Melanocyte of skin (primary cell): ENCODE measurements around the gene UQCC2. TPM values are rescaled to one million over a fixed set of nuclear protein-coding genes. Genes with fewer than 3 reads are reported as not detected.

Source experiments
- small RNA-seq, 2 donors: library from RNA; depleted of rRNA; stranded (forward); fragments of <200 nt; gene quantifications; one replicate each; pipeline ENCODE3, GENCODE V24; 2012
- total RNA-seq, 2 donors: library from RNA; depleted of rRNA; stranded (reverse); fragments of >200 nt; gene quantifications; 2 replicates each; pipeline ENCODE4 v1.2.3, GENCODE V29; 2012

UQCC2 gene
- 10 to 100 TPM; 21.3 to 23.3 TPM for total RNA-seq

DNA sequence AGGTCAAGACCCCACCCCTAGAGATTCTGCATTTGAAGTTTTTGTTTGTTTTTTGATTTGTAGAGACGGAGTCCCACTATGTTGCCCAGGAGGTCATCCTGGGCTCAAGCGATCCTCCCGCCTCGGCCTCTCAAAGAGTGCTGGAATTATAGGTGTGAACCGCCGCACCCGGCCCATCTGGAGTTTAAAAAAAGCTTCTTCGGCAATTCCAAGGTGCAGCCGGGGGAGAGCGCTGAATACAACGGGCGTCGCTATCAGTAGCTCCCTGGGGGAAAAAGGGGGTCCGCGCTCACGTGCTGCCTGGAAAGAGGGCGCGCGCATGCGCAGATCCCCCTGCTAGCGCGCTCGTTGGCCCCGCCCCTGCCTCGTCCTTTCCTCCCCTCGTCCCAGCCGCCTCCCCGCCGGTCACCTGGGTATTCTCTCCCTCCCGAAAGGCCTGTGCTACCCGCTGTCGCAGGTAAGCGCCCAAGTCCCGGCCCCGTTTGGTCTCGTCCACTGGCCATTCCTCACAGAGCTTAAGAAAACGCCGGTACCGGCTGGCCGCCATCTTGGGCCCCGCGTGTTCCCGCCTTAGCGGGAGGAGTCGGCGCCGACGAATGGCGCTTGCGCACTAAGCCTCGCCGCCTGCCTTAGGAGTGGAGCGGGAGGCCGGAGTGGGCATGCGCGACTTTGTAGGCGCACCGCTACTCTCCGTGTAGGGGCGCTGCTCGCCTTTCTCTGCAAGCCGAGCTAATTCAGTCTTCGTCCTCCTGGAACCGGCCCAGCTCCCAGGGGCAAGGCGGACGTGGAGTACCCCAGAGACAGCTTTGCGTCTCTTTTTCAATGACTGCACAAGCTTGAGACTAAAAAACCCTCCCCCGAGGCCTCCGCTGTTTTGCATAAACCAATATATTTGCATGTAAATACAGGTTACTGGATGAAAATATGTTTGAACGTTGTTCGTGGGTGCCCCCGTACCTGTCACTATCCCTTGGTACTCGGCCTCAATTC is at the start of gene UQCC2:
UQCC2 (minus strand) TSS at position 561 of the 990 bp plus-strand sequence; CDS start at position 547, 14 bp downstream.

DNA sequence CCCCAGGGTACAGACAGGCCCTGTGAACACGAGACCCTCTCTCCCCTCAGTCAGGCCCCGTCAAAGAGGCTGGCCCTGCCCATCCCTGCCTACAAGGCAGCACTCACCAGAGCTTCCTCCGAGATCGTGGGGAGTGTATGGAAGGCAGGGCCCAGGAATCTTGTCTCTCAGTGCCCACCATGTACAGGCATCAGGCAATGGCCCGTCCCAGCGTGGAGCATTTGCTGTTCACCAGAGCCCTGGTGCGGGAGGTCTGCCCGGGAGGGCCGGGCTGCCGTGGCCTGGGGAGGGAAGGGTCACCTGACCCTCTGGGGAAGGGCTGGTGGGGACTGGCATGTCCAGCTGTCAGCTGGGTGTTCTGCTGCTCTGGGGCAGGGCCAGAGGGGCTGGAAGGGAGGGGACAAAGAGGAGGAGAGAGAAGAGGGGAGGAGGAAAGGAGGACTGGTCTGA is 35.2 kb upstream of the UQCC2 start, which contains the start of gene IP6K3:
IP6K3 (minus strand) TSS at position 255 of the 450 bp plus-strand sequence. CDS start 11,429 bp downstream, outside the sequence.

Small RNAs within 50 kb of the gene (small RNA-seq; reads per million reads assigned to genes)
- gene MIR3934: 0 reads per million in 2 donors

Other genes starting within 250 kb of the UQCC2 start
- 10 to 100 TPM; 21.0 to 36.0 TPM for gene BAK1, start 131.4 kb downstream of the UQCC2 start, total RNA-seq
- gene ITPR3, start 90.4 kb downstream of the UQCC2 start, total RNA-seq: 10 to 100 TPM; 19.3 to 36.3 TPM
- gene IP6K3, start 35.2 kb upstream of the UQCC2 start, total RNA-seq: 1 to 10 TPM; 2.7 to 4.1 TPM
- 10 to 100 TPM; 40.3 to 42.3 TPM for gene LEMD2, start 77.4 kb upstream of the UQCC2 start, total RNA-seq
- not detected for gene MLN, start 92.3 kb upstream of the UQCC2 start, total RNA-seq